Osteoblast (primary cell): Measurements from ENCODE around the gene MACF1. TPM values are rescaled to one million over a fixed set of nuclear protein-coding genes. Genes with fewer than 3 reads are reported as not detected.

ENCODE experiments used
- DNase-seq: peaks from one replicate; pipeline ENCODE4 v3.0.0; 2011; ENCODE audit warnings: low spot score, mixed read lengths; ENCODE audit not compliant: insufficient read length; ENCODE audit errors: missing footprints
- H2AFZ ChIP-seq: 2 replicates; pipeline ENCODE4 v1.6.0; 2011; ENCODE audit warnings: mild to moderate bottlenecking, low read length
- H3K27ac ChIP-seq: 2 replicates; pipeline ENCODE4 v1.5.1; 2011; ENCODE audit warnings: mild to moderate bottlenecking, low read depth, low read length, moderate library complexity
- H3K27me3 ChIP-seq: 2 replicates; pipeline ENCODE4 v1.6.0; 2012; ENCODE audit warnings: mild to moderate bottlenecking, control low read depth, inconsistent platforms, low read length, moderate library complexity; ENCODE audit not compliant: insufficient read depth
- H3K36me3 ChIP-seq: 2 replicates; pipeline ENCODE4 v1.5.1; 2011; ENCODE audit warnings: mild to moderate bottlenecking, low read length, control low read depth, moderate library complexity; ENCODE audit not compliant: insufficient read depth
- H3K4me1 ChIP-seq: 2 replicates; pipeline ENCODE4 v1.5.1; 2011; ENCODE audit warnings: mild to moderate bottlenecking, low read length, control low read depth, moderate library complexity; ENCODE audit not compliant: insufficient read depth
- H3K4me2 ChIP-seq: 2 replicates; pipeline ENCODE4 v1.6.0; 2011; ENCODE audit warnings: mild to moderate bottlenecking, low read length; ENCODE audit not compliant: insufficient read depth
- H3K4me3 ChIP-seq: fragments of 200-600 bp; sonication (generic); 3 replicates; pipeline ENCODE4 v1.5.1; 2012; ENCODE audit warnings: mild to moderate bottlenecking, low read length, inconsistent platforms; ENCODE audit not compliant: insufficient read depth
- H3K79me2 ChIP-seq: 2 replicates; pipeline ENCODE4 v1.6.0; 2012; ENCODE audit warnings: mild to moderate bottlenecking, low read length, control low read depth, inconsistent platforms; ENCODE audit not compliant: insufficient read depth
- H3K9me3 ChIP-seq: 2 replicates; pipeline ENCODE4 v1.5.1; 2011; ENCODE audit warnings: low read depth, low read length, control low read depth
- H4K20me1 ChIP-seq: 2 replicates; pipeline ENCODE4 v1.6.0; 2012; ENCODE audit warnings: mild to moderate bottlenecking, low read length, control low read depth; ENCODE audit not compliant: insufficient read depth
- CTCF ChIP-seq: IDR thresholded peaks from 2 replicates; pipeline ENCODE4 v1.5.1; 2011; ENCODE audit warnings: mild to moderate bottlenecking, low read depth, low read length, moderate library complexity; ENCODE audit errors: extremely low read depth
- total RNA-seq: library from RNA; depleted of rRNA; stranded (reverse); fragments of >200 nt; gene quantifications from 2 replicates; pipeline ENCODE4 v1.2.3, GENCODE V29; 2012

Gene MACF1
- total RNA-seq, 1 donor: 424 TPM

DNA sequence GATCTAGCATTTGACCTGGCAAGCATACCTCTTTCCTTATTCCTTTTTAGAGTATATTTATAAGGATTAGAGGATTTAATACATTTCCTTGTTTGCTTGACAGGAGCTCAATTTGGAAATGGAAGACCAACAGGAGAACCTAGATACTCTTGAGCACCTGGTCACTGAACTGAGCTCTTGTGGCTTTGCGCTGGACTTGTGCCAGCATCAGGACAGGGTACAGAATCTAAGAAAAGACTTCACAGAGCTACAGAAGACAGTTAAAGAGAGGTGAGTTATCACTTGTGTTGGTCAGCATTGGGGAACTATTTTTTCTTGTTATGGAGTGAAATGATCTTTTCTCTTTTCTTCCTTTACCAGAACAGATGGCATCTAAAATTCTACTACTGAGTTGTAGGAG is 163.6 kb downstream of the MACF1 start:
- no peak for DNase-seq
- Histone ChIP-seq H3K4me1 (peaks cover 16% of the 10 kb centered on the region), H3K36me3 (peaks cover 31% of the 10 kb centered on the region), H4K20me1 (no peaks in the 10 kb centered on the region), H3K79me2 (no peaks in the 10 kb centered on the region), H3K4me2 (no peak overlapping the region), H3K4me3 (no peak overlapping the region), H3K9me3 (no peaks in the 10 kb centered on the region), H3K27me3 (no peaks in the 10 kb centered on the region), H3K27ac (no peak overlapping the region), H2AFZ (no peak overlapping the region)
- no peak for TF ChIP-seq CTCF

- Histone ChIP-seq H2AFZ (no peak overlapping the region), H3K4me3 (no peak overlapping the region), H3K4me1 (peaks cover 16% of the 10 kb centered on the region), H3K79me2 (no peaks in the 10 kb centered on the region), H3K27ac (peak overlapping the region; percentile 74), H3K9me3 (no peaks in the 10 kb centered on the region), H4K20me1 (no peaks in the 10 kb centered on the region), H3K27me3 (no peaks in the 10 kb centered on the region), H3K4me2 (no peak overlapping the region), H3K36me3 (peaks cover 41% of the 10 kb centered on the region)
- no peak for TF ChIP-seq CTCF
- DNase-seq: peak; percentile 30
Measured at GRCh38 chr1:39369565-39369964, 165.1 kb downstream of the MACF1 start.

DNA sequence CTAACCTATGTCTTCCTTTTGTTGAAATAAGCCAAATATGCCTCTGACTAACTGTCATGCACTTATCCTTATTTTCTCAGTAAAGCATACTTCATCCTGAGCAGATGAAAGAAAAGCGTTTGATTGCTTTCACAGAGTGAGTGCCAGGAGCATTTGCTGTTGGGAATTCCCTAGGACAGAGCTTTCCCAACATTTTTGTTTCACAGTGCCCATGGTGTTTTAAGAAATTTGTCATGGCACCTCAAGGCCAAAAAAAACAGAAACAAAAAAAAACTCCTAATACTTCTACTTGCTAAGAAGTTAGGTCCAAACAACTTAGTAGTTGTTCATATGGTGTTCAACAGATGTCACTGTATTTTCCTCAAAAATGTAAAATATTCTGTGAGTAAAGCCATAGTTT is 166.1 kb downstream of the MACF1 start:
- H3K4me2 ChIP-seq: no peak overlapping the region
- peak; percentile 78 for DNase-seq
- H3K27me3 ChIP-seq: no peaks in the 10 kb centered on the region
- peaks cover 44% of the 10 kb centered on the region for H3K36me3 ChIP-seq
- no peak overlapping the region for H2AFZ ChIP-seq
- no peak for TF ChIP-seq CTCF
- no peaks in the 10 kb centered on the region for H3K79me2 ChIP-seq
- H3K4me1 ChIP-seq: peaks cover 16% of the 10 kb centered on the region
- H3K9me3 ChIP-seq: no peaks in the 10 kb centered on the region
- H4K20me1 ChIP-seq: no peaks in the 10 kb centered on the region
- H3K27ac ChIP-seq: peak overlapping the region; percentile 74
- H3K4me3 ChIP-seq: no peak overlapping the region

- no peak for TF ChIP-seq CTCF
- Histone ChIP-seq H3K9me3 (no peaks in the 10 kb centered on the region), H3K79me2 (no peaks in the 10 kb centered on the region), H2AFZ (no peak overlapping the region), H3K4me3 (no peak overlapping the region), H3K27me3 (no peaks in the 10 kb centered on the region), H3K4me1 (peaks cover 16% of the 10 kb centered on the region), H4K20me1 (no peaks in the 10 kb centered on the region), H3K27ac (no peak overlapping the region), H3K36me3 (peaks cover 42% of the 10 kb centered on the region), H3K4me2 (no peak overlapping the region)
- no peak for DNase-seq
Measured at GRCh38 chr1:39372105-39372504, 167.6 kb downstream of the MACF1 start.
